NCI-H2107 treated with DMSO at 0.1 percent for 48 hours (cell line): Measurements from ENCODE around the gene ATXN1.

Source experiments
- DNase-seq: peaks from one replicate; lab custom pipeline; 2025; ENCODE audit not compliant: unreplicated experiment; lab: John Stamatoyannopoulos, UW

The ATXN1 gene

DNA sequence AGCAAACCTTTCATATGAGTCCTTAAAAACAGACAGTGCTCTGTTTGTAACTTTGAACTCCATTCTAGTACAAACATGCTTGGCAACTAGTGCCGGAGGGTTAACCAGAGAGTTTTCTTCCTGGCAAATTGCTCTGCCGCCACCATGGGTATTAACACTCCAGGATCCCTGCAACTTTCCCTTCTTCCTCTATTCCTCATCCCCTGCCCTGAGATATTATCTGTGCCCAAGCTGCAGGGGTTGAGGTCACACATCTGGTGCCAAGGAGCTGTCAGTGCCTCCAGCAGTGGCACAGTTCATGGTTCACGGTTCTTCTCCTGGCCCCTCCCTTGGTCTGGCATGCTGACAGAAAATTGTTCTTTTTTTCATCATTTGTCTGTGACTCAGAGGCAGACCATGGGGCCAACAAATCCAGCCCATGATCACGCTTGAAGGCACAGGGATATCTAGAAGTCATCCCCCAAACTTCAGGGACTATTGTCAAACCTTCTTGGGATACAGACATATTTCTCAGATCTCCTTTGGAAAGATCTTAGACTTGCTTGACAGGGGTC, 77.5 kb downstream of the ATXN1 start:
- no peak for DNase-seq

DNA sequence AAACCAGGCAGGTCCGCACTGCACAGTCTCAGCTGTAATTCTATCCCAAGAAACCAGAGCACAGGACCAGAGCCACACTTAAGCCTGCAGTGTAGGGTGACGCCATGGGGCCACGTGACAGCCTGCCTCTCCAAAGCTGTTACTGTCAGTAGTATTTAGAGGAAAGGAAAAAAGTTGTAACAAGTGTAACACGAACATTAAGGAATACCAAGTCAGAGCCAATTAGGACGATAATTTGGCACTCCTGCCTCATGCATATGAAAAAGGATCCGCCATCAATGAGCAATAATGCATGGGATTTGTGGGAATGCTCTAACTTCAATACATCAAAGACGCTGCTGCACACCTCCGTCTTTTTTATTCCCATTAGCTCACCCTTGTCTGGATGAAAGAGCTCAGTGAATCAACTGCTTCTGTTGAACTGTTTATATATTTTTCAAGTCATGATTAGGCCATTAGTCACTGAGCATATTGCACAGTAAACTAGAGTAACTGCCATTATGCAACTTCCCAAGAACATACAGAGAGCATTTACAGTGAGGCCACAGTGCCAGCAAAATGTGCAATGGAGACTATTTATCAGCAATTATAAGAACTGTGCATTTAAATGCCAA, 79.9 kb downstream of the ATXN1 start:
- DNase-seq = no peak

DNA sequence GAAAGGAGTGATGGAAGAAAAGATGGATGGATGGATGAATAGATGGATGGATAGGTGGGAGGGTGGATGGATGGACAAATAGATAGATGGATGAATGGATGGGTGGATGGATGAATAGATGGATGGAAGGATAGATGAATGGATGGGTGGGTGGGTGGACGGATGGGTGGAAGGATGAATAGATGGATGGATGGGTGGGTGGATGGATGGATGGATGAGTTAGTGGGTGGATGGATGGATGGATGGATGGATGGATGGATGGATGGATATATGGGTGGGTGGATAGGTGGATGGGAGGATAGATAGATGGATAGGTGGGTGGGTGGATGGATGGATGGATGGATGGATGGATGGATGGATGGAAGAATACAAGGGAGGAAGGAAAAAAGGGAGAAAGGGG, 82.2 kb downstream of the ATXN1 start:
- DNase-seq = no peak

DNA sequence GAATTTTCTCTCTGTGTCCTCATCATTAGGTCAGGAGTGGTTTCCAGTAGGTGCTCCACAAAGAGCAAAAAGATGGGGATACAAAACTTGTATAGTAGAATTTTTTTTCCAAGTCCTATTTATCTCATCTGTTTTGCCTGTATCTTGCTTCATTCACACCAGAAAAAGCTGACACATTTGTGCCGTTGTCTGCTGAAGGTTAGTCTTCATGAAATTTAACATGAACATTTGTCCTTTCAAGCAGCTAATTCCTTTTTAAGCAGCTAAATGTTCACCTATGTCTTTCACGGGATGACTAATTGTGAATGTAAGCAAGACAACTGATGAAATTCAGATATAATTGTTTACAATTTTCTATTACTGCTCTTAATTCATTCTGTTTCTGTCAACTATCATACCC, 83.8 kb downstream of the ATXN1 start:
- DNase-seq = no peak

DNA sequence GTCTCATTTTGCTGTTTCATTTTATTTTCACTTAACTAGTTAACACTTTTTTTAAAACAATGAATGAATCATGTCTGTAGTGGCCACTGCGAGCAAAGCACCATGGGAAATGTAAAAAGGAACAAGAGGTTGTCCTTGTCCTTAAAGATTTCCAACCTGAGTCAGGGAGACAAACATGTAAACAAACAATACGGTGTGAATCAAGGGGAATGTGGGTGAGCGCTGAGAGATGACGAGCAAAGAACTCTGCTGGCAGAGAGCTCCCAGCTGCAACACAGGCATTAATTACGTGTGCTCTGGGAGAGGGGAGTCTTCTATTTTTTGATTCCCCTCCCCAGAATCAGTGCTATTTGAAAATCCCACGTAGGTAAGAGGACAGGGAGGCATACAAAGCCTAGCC, 84.3 kb downstream of the ATXN1 start:
- no peak for DNase-seq

DNA sequence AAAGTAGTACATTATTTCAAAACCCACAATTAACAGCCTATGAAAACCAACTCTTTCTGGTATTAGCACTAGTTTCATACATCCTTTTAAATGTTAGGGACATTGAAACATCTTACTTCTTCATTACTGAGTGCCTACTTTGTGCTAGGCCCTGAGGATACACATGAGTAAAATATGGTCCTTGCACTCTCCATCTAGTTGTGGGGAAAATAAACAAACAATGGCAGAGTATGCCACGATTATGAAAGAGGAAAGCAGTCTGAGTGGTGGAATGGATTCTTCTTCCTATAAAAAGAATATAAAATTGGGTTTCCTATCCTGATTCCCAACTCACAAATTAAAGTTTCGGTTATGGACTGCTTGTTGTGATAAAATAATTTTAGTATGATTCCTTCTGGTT, 84.9 kb downstream of the ATXN1 start:
- no peak for DNase-seq

DNA sequence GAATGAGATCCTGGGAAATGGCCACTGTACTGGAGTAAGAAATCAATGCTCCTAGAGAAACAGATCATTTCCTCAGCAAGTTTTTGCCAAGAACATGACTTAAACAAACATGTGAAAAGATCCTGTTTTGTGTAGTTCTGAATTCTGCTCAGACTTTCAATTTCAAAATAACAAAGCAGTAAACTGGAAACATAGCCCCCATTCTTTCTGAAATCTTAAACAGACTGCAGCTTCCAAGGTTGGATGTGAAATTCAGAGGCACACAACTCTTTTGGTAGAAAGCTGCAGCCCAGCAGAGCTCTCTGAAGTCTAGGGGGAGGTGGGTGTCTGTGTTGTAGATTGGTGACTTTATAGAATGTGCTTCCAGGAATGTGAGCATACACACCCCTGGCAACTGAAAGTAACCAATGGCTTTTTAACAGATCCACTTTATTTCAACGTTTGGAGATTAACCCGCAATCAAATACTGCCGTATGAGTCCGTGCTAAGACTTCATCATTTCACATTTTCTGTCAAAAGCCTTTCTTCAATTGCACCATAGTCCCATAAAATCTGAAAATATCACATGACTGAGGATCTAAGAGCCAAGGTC, 86.4 kb downstream of the ATXN1 start:
- DNase-seq = no peak

DNA sequence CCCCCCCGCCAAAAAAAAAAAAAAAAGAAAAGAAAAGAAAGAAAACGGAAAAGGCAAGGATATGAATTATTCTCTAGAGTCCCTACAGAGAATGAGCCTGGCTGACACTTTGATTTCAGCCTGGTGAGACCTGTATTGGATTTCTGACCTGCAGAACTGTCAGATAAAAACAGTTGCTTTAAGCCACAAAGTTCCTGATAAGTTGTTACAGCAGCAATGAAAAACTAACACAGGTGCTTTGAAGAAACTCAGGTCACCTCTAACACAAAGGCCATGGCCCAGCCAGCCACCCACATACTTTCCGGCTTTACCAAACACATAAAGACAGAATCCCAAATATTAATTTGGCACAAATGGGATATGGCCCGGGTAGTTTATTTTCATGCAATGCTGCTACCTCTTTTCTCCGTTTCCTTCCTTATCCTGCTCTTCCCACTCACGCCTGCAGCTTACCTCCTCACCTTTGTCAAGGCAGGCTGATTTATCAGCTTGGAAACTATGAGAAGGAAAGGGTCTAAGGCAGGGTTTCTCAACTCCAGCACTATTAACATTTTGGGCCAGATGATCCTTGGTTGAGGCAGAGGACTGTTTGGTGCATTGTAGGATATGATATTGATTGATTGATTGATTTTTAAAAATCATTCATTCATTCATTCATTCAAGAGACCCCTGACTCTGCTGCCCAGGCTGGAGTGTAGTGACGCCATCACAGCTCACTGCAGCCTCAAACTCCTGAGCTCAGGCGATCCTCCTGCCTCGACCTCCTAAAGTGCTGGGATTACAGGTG, 88.1 kb downstream of the ATXN1 start:
- no peak for DNase-seq

DNA sequence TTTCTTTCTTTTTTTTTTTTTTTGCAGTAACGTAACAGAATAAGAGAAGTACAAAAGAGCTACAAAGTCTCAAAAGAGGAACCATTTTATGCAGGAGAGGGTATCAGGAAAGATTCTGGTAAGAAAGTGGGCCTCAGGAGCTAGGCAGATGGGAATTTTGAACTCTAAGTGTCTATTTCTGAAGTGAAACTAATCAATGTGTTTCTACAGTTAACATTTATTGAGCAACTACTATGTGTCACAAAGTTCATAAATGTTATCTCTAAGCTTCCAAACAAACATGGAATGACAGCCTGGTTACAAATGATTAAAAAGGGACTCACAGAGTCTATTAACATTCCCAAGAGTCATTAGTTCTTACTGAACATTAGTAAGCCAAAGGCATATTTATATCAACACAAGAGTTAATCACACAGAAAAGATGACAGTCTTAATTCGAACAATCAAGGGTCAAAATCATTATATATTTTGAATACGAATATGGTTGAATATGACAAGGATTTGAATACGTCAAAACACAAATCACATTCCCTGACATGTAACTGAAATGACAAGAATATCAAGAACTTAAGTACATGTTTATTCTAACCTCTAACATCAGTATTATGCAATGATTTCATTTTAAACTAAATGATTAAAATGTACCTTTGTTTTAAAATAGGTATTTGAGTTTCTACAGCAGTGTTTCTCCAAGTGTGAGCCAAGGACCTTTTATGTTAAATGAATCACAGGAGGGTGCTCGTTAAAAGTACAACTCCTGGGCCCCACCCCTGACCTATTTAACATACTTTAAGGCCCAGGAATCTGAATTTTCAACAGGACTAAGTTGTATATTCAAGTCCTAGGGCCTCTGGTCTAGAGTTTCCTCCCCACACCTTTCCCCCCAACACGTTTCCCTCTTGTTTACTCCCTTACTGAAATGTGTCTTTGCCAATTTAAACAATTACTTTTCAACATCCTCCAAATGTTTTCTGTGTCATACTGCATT, 89.7 kb downstream of the ATXN1 start:
- no peak for DNase-seq

DNA sequence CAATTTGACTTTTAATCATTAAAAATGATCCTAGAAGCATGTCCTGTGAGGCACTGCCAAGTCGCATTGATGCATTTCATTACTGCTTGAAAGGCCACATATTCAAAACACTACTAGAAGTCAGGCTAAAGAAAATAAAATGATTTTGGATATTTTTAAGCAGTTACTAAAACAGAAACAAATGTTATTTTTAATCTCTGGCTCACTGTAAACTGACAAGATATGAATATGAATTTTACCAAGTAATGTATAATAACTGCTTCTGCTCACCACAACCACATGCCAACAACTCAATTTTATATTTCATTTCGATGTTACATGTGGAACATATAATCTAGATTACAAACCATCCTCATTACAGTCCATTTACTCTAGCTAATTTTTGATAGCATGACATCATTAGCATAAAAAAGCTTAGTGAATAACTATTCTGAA, 90.6 kb downstream of the ATXN1 start:
- DNase-seq = no peak

DNA sequence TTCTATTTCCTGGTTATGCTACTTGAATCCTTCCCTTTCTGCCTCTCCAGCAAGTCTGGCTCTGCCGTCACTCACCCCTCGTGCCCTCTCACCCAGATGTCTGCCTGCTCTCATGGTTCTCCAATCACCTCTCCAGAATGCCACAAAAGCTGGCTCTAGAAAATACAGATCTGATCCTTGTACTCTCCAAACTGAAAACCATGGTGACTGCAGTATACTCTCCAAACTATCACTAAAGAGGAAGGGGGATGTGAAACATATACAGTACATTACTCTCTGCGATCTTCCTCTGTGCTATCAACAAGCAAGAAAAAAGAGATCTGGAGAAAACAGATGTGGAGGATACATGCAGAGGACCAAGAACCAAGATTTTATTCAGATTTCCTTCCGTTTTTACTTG, 91.1 kb downstream of the ATXN1 start:
- DNase-seq = no peak

DNA sequence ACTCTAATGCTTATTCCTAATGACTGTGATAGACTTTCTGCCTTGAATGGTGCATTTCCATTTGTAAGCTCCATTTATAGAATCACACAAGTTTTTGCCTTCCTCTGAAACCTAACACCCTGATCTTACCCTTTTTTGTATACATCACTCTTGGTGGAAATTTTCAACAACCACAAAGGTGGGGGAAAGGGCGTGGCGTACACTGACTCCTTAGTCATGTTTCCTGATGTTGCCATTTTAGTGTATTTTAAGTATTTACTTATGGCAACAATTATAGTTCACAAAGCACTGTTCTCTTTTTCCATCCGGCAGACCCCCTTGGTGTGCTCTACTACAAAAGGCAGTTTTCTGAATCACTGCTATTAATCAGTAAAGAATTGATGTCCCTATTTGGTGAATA, 92.0 kb downstream of the ATXN1 start:
- DNase-seq = no peak

DNA sequence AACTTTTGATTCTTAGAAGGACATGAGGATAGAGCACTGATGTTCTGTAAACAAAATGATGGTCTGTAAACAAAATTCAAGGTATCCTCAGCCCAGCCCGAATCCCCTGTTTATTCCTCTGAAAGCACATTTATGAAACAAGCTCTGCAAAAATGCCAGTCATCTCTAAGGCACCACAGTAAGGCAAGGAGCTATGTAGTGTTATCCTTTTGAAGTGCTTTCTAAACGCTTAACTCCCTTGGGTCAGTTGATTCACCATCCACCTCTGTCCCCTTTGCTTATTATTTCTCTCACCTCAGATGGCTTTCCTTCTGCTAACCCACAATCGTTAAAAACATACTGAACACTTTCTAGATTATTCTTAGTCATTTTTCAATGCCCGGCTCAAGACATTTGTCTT, 93.8 kb downstream of the ATXN1 start:
- DNase-seq = no peak

DNA sequence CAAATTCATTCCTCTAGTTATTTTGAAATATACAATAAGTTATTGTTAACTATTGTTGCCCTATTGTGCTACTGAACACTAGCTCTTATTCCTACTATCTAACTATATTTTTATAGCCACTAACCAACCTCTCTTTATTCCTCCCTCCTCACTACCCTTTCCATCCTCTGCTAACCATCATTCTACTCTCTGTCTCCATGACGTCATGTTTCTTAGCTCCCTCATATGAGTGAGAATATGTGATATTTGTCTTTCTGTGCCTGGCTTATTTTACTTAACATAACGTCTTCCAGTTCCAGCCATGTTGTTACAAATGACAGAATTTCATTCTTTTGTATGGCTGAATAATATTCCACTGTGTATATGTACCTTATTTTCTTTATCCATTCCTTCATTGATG, 95.3 kb downstream of the ATXN1 start:
- DNase-seq = no peak

DNA sequence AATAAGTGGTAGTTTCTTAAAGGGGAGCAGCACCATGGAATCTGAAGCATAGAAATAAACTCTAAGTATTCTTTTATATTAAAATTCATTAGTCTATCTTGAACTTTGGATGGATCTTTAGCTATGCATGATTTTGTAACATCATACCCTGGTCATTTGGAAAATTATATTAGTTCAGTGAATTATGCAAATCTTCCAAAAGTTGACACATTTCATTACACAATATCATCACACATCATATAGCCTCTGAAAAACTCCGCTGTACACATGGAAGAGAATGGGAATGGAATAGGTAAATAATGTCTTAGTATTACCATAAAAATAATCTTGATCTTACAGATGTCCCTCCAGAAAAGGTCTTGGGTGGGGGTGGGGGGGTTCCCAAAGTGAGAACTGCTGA, 96.1 kb downstream of the ATXN1 start:
- DNase-seq = no peak

DNA sequence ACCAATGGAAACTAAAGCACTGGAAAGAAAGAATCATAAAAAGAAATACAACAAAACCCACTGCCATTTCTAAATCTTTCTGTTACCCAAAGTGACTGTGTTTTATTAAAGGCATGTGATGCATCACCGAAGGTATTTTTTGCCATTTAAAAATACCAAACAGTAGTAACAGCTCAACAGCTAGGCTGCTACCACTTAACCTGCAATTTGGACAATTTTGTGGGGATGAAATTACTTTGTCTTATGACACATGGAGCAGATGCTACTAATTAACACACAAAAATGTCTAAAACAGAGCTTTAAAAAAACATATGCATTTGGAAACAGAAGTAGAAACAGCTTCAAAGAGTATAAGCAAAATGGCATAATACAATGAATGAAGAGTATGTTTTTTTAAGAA, 97.4 kb downstream of the ATXN1 start:
- DNase-seq = no peak

DNA sequence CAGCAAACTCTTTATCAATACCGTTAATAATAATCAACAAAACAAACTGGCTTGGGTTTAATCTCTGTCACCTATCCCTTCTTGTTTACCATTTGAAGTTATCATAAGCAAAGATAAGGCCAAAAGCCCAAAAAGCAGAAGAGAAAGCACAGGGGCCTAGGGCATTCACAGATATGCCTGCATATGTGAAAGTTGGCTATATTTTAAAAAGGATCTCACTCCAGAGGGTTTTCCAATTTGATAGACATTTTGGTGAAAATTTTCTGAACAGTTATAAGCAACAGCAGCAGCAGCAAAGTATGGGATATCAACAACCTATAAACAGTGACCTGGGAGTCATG, 101.1 kb downstream of the ATXN1 start:
- no peak for DNase-seq

DNA sequence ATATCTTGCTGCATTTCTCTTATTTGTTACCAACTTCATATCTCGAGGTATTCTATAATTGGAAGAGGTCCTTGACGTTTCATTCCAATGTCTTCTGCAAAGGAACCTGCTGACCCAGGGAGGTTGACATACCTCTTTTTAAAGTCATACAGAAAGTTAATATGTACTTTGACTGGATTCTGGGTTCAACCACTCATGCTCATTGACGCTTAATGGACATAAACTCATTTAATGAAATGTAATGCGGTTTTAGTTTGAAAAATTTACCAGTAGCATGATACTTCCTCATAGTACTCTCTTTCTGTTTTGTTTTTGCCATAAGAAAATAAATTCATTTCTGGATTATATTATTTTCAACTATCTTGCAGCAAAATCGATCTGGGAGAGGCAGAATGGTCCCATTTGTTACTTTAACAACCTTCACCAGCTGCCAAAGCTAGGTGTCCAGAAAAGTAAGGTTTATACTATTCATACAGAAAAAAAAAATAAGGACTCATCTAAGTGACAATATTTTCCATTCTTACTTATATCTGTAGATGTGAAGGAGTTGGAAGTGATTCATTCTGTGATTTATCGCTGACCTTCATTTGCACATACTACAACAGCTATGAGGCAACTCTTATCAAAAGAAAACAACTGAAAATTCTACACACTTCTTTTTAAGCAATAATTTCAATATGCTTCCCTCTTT, 101.6 kb downstream of the ATXN1 start:
- DNase-seq = no peak

DNA sequence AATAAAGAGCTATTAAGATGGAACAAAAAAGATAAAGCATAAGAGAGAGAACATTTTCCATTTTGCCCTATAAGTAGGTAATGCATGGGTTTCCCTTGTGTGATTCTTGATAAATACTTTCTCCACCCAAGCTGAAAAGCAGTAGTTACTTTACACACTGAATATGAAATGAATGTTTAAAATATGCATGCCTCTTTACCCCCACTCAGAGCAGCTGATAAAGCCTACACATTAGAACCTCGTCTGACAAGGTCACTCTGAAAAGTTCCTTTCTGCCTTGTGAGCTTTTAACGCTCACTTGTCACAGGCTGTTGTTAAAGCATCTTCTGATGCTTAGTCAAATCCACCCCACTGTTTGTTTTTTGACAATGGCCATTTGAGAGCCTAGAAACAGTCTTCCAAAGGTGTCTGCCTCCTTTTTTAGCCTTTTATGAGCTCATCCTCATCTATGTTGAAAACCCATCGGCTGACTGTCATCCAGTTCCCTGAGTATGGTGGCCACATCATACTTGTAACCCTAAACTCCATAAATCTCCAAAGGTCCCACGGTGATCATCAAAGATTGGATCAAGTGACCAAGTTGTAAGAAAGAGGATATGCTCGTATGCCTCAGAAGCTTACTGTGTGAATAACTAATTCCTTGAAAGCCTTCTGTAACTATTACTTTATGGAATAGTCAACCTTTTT, 102.8 kb downstream of the ATXN1 start:
- DNase-seq = no peak

DNA sequence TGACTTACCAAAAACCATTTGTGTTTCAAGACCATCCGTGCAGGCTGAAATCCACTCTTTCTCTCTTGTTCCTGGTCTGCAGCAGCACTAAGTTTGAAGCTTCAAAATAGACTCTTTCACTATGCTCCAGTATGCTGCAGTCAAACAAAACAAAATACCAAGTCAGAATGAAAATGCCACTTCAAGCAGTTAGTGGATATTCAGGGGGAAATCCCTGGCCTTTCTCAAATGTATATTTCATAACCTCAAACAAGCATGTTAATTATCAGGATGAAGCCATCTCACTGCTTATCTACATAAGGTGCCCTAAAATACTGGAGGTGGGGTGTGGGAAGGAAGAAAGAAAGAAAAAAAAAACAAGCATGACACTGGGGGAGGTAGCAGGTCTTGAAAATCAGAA, 103.5 kb downstream of the ATXN1 start:
- no peak for DNase-seq
